GM12874 (cell line): ENCODE measurements around the gene NUDCD2.

Source experiments
- CTCF ChIP-seq: IDR thresholded peaks from 2 replicates; pipeline ENCODE4 v1.5.1; 2011; ENCODE audit warnings: low read depth, mild to moderate bottlenecking, control low read depth, low read length, moderate library complexity; ENCODE audit not compliant: insufficient read depth

The NUDCD2 gene

GRCh38 chr5:163460562-163461171, 765 bp upstream of the NUDCD2 start, which contains the start of gene HMMR:
HMMR (plus strand) TSS chr5:163460632; CDS start chr5:163460693, 61 bp downstream.
- no peak for TF ChIP-seq CTCF

- TF ChIP-seq CTCF: no peak
Measured at GRCh38 chr5:163459462-163459818, 462 bp downstream of the NUDCD2 start.

- TF ChIP-seq CTCF: no peak
Measured at GRCh38 chr5:163458778-163459385, 1.0 kb downstream of the NUDCD2 start.

- TF ChIP-seq CTCF: no peak
Measured at GRCh38 chr5:163456840-163457239, 3.1 kb downstream of the NUDCD2 start.

GRCh38 chr5:163456029-163456589, 3.8 kb downstream of the NUDCD2 start:
- no peak for TF ChIP-seq CTCF

- TF ChIP-seq CTCF: no peak
Measured at GRCh38 chr5:163453705-163454104, 6.2 kb downstream of the NUDCD2 start.

- TF ChIP-seq CTCF: no peak
Measured at GRCh38 chr5:163451489-163451888, 8.4 kb downstream of the NUDCD2 start.
